PC-3 (cell line): ENCODE measurements around the gene MOB4.

Experiments
- EZH2 ChIP-seq: fragments of 300-600 bp; sonication (generic); IDR thresholded peaks from one replicate; pipeline ENCODE4 v1.6.1; 2017; ENCODE audit warnings: antibody characterized with exemption, mild to moderate bottlenecking, low read length; ENCODE audit not compliant: unreplicated experiment
- EZH2phosphoT487 ChIP-seq: fragments of 300-600 bp; sonication (generic); IDR thresholded peaks from 2 replicates; pipeline ENCODE4 v1.6.1; 2018; ENCODE audit warnings: mild to moderate bottlenecking, antibody characterized with exemption, low read length, borderline replicate concordance
- TF ChIP-seq, protein P1 (sequence below): fragments of 300-600 bp; sonication (generic); conservative IDR thresholded peaks from 2 replicates; pipeline ENCODE4 v1.5.1; 2017; ENCODE audit warnings: antibody characterized with exemption, low read depth, mild to moderate bottlenecking, low read length

- TF ChIP-seq, protein P1, sequence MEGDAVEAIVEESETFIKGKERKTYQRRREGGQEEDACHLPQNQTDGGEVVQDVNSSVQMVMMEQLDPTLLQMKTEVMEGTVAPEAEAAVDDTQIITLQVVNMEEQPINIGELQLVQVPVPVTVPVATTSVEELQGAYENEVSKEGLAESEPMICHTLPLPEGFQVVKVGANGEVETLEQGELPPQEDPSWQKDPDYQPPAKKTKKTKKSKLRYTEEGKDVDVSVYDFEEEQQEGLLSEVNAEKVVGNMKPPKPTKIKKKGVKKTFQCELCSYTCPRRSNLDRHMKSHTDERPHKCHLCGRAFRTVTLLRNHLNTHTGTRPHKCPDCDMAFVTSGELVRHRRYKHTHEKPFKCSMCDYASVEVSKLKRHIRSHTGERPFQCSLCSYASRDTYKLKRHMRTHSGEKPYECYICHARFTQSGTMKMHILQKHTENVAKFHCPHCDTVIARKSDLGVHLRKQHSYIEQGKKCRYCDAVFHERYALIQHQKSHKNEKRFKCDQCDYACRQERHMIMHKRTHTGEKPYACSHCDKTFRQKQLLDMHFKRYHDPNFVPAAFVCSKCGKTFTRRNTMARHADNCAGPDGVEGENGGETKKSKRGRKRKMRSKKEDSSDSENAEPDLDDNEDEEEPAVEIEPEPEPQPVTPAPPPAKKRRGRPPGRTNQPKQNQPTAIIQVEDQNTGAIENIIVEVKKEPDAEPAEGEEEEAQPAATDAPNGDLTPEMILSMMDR = no peak
- TF ChIP-seq EZH2phosphoT487 = no peak
- no peak for TF ChIP-seq EZH2
Measured at GRCh38 chr2:197575987-197576386, 60.1 kb downstream of the MOB4 start.
